NB4 (cell line): ENCODE data around the gene PIP4P1.

Experiments used
- CTCF ChIP-seq: IDR thresholded peaks from one replicate; pipeline ENCODE4 v1.5.1; 2012; ENCODE audit warnings: low read depth, low read length
- MAX ChIP-seq: IDR thresholded peaks from 2 replicates; pipeline ENCODE4 v1.6.1; 2011; ENCODE audit warnings: low read depth, low read length
- MYC ChIP-seq: IDR thresholded peaks from 2 replicates; pipeline ENCODE4 v1.6.1; 2011; ENCODE audit warnings: low read depth, low read length
- POLR2A ChIP-seq: IDR thresholded peaks from 2 replicates; pipeline ENCODE4 v1.6.1; 2011; ENCODE audit warnings: mild to moderate bottlenecking; ENCODE audit not compliant: insufficient read length; ENCODE audit errors: extremely low read depth

GRCh38 chr14:20440465-20440864 is 20.8 kb downstream of the PIP4P1 start:
- TF ChIP-seq POLR2A (no peak), CTCF (no peak), MYC (no peak), MAX (no peak)
